K562 (cell line): ENCODE data around the gene ABCA1. TPM values are rescaled to one million over a fixed set of nuclear protein-coding genes. Genes with fewer than 3 reads are reported as not detected.

Experiments used
- ATAC-seq: fragments of 200-7000 bp; cut with Tn5 transposase; 3 replicates; pipeline ENCODE4 v1.9.1; 2020; ENCODE audit warnings: moderate library complexity
- BruUV-seq: library from RNA; stranded (reverse); fragments of 400-500 nt; replicated peaks from 2 replicates; lab custom pipeline; 2021; lab: Mats Ljungman, UMichigan
- CTCF ChIA-PET: fragments of 300-600 bp; formaldehyde crosslinking; extraction: SDS; loops from one replicate; lab custom pipeline; 2021; ENCODE audit warnings: low intra/inter-chr PET ratio; lab: Yijun Ruan, JAX
- POLR2A ChIA-PET: fragments of 300-600, 350-650 bp; sonication (Branson Sonifier 250); formaldehyde crosslinking; extraction: SDS; loops from one replicate; lab custom pipeline; 2021; ENCODE audit warnings: antibody characterized with exemption, inconsistent platforms; lab: Yijun Ruan, JAX
- DNase-seq, 4 experiments: peaks; one replicate each; pipeline versions ENCODE4 v3.0.0 to v3.0.0-alpha.2; 2011 to 2018; ENCODE audit warnings: low spot score in 3 of 4, mixed read lengths in 3 of 4; ENCODE audit errors: extremely low read depth in 1 of 4
- FAIRE-seq: peaks from 2 replicates; lab custom pipeline; 2011; peaks lifted over from hg19 to GRCh38; lab: Jason Lieb, UNC
- H2AFZ ChIP-seq: 2 replicates; pipeline ENCODE4 v1.6.0; 2011; ENCODE audit warnings: low read depth, low read length, control low read depth, inconsistent platforms
- H3K27ac ChIP-seq: fragments of 200-600 bp; 3 replicates; pipeline ENCODE4 v1.8.0; 2011; ENCODE audit warnings: low read depth, mild to moderate bottlenecking, control low read depth, inconsistent platforms, low read length, moderate library complexity, mixed read lengths; ENCODE audit errors: extremely low read depth
- H3K27me3 ChIP-seq, 2 experiments: fragments of 300-600 bp in 1 of 2; 2 replicates in 1 of 2; 3 replicates in 1 of 2; pipeline versions ENCODE4 v1.6.0 to v1.8.0; 2011; ENCODE audit warnings: inconsistent platforms in 2 of 2, low read length in 2 of 2, mild to moderate bottlenecking in 1 of 2, mixed read lengths in 1 of 2, moderate library complexity in 1 of 2; ENCODE audit not compliant: control insufficient read depth in 2 of 2, insufficient read depth in 2 of 2
- H3K36me3 ChIP-seq: fragments of 300-600 bp; 3 replicates; pipeline ENCODE4 v1.8.0; 2011; ENCODE audit warnings: mild to moderate bottlenecking, low read length, inconsistent platforms; ENCODE audit not compliant: control insufficient read depth, insufficient read depth
- H3K4me1 ChIP-seq, 2 experiments: fragments of 200-600 bp in 1 of 2; replicated peaks in 1 of 2; 2 replicates in 1 of 2; 3 replicates in 1 of 2; pipeline versions ENCODE4 v1.5.1 to v1.8.0; 2011; ENCODE audit warnings: inconsistent platforms in 2 of 2, low read length in 2 of 2, mild to moderate bottlenecking in 1 of 2, mixed read lengths in 1 of 2, moderate library complexity in 1 of 2; ENCODE audit not compliant: control insufficient read depth in 2 of 2, insufficient read depth in 2 of 2
- H3K4me2 ChIP-seq: 2 replicates; pipeline ENCODE4 v1.6.1; 2011; ENCODE audit warnings: low read length, control low read depth, inconsistent platforms, mixed read lengths; ENCODE audit not compliant: insufficient read depth
- H3K4me3 ChIP-seq: fragments of 200-600 bp; sonication (generic), shearing (Covaris generic); 2 replicates; pipeline ENCODE4 v1.5.1; 2016; ENCODE audit warnings: control low read depth, inconsistent platforms
- H3K79me2 ChIP-seq: fragments of 200-600 bp; 3 replicates; pipeline ENCODE4 v1.8.0; 2011; ENCODE audit warnings: low read length, inconsistent platforms; ENCODE audit not compliant: control insufficient read depth, insufficient read depth
- H3K9ac ChIP-seq, 2 experiments: 2 replicates each; pipeline versions ENCODE4 v1.6.0 to v1.6.1; 2011; ENCODE audit warnings: low read depth in 2 of 2, low read length in 2 of 2, control low read depth in 1 of 2, inconsistent platforms in 1 of 2, mild to moderate bottlenecking in 1 of 2, mixed read lengths in 1 of 2; ENCODE audit not compliant: insufficient read depth in 1 of 2
- H3K9me1 ChIP-seq: one replicate; pipeline ENCODE4 v1.6.0; 2011; ENCODE audit warnings: inconsistent platforms, mild to moderate bottlenecking, low read length, moderate library complexity; ENCODE audit not compliant: control insufficient read depth, insufficient read depth
- H3K9me3 ChIP-seq: replicated peaks from 2 replicates; pipeline ENCODE4 v1.5.1; 2011; ENCODE audit warnings: low read depth, low read length, inconsistent platforms; ENCODE audit not compliant: control insufficient read depth, insufficient read depth
- H4K20me1 ChIP-seq: replicated peaks from 2 replicates; pipeline ENCODE4 v1.6.1; 2011; ENCODE audit warnings: low read length, inconsistent platforms, mixed read lengths; ENCODE audit not compliant: control insufficient read depth, insufficient read depth
- CTBP1 ChIP-seq: fragments of 450-650 bp; IDR thresholded peaks from 2 replicates; pipeline ENCODE4 v1.6.1; 2016; ENCODE audit warnings: borderline replicate concordance
- MTA3 ChIP-seq: fragments of 450-650 bp; formaldehyde crosslinking; IDR thresholded peaks from 2 replicates; pipeline ENCODE4 v1.6.1; 2017; ENCODE audit warnings: mild to moderate bottlenecking, borderline replicate concordance
- NFE2L1 ChIP-seq: fragments of 450-650 bp; IDR thresholded peaks from 2 replicates; pipeline ENCODE4 v1.6.1; 2016; ENCODE audit warnings: missing genetic modification characterization, low read depth, mild to moderate bottlenecking, missing compliant biosample characterization, moderate library complexity, borderline replicate concordance
- NFYB ChIP-seq: IDR thresholded peaks from 2 replicates; pipeline ENCODE4 v1.6.1; 2011; ENCODE audit warnings: mild to moderate bottlenecking, moderate library complexity; ENCODE audit not compliant: insufficient read length; ENCODE audit errors: extremely low read depth
- in situ Hi-C: fragments of 300-500 bp; cut with MboI; formaldehyde crosslinking; loops from 4 replicates; pipeline ENCODE4 v1.15.0; 2018; ENCODE audit warnings: inconsistent platforms, mixed read lengths
- intact Hi-C: fragments of 100-400 bp; cut with micrococcal nuclease; formaldehyde crosslinking; loops from 2 replicates; pipeline ENCODE4 v1.14.2; 2022
- polyA plus RNA-seq, 8 experiments: library from polyadenylated mRNA; depleted of rRNA in 4 of 8; stranded (reverse) in 5 of 8; unstranded in 3 of 8; fragments of >200 nt; fragmentation: Nextera tagmentation in 2 of 8; fragmentation: Illumina TruSeq in 1 of 8; extraction: Ambion mirVana in 2 of 8; extraction: Trizol in 1 of 8; gene quantifications; 2 replicates each; pipeline versions ENCODE4 v1.2.1 to v1.2.3, GENCODE V29; 2011 to 2014; ENCODE audit warnings: inconsistent platforms in 1 of 8, missing spikeins in 1 of 8
- total RNA-seq, 7 experiments: library from RNA; depleted of rRNA in 6 of 7; stranded (reverse); fragments of >200 nt in 6 of 7; fragmentation: Illumina TruSeq in 2 of 7; extraction: Trizol in 2 of 7; gene quantifications; 2 replicates each; pipeline versions ENCODE4 v1.2.1 to v1.2.3, GENCODE V29; 2011 to 2021; ENCODE audit warnings: low replicate concordance in 1 of 7
- TF ChIP-seq, protein P1 (sequence below): sonication (generic); formaldehyde crosslinking; IDR thresholded peaks from 2 replicates; pipeline ENCODE4 v1.8.1; 2022; ENCODE audit warnings: missing genetic modification reagents

Gene ABCA1
- total and polyA plus RNA-seq, 9 of the 15 experiments (the other 6 are each of a cell fraction or from before 2014, with no cell fraction given): under 0.01 to 0.18 (median 0.02) TPM; not detected in 5

DNA sequence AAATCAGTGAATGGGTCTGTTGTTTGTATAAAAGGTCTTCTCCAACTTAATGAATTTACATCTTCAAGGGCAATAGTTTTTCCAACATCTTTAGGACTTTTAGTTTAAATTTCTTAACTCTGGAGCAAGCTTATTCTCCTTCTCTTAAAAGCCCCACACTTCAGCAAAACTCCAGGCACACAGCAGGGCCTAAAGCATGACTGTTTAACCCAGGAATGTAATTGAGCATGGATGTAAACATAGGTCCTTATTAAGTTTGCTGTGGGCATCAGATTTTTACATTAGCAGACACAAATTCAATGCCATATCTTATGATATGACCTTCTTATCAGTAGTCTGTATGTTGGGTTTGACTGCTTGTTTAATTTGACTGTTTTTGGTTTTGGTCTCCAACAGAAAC lies 78.9 kb downstream of the ABCA1 start:
- BruUV-seq: no TSS peak
- in situ Hi-C loops (no loop called here), intact Hi-C loops (no loop called here)
- no peak overlapping the region for H3K27ac ChIP-seq
- no peak overlapping the region for H3K9ac ChIP-seq
- no peaks in the 10 kb centered on the region for H4K20me1 ChIP-seq
- TF ChIP-seq CTBP1 (no peak), NFE2L1 (tag) (no peak), NFYB (no peak), MTA3 (no peak)
- TF ChIP-seq, protein P1, sequence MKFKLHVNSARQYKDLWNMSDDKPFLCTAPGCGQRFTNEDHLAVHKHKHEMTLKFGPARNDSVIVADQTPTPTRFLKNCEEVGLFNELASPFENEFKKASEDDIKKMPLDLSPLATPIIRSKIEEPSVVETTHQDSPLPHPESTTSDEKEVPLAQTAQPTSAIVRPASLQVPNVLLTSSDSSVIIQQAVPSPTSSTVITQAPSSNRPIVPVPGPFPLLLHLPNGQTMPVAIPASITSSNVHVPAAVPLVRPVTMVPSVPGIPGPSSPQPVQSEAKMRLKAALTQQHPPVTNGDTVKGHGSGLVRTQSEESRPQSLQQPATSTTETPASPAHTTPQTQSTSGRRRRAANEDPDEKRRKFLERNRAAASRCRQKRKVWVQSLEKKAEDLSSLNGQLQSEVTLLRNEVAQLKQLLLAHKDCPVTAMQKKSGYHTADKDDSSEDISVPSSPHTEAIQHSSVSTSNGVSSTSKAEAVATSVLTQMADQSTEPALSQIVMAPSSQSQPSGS: no peak
- FAIRE-seq (no peak), DNase-seq (no peak), ATAC-seq (no peak)
- no peak overlapping the region for H2AFZ ChIP-seq
- H3K36me3 ChIP-seq: no peaks in the 10 kb centered on the region
- no peaks in the 10 kb centered on the region for H3K4me1 ChIP-seq
- H3K79me2 ChIP-seq: no peaks in the 10 kb centered on the region
- no peaks in the 10 kb centered on the region for H3K9me3 ChIP-seq
- peaks cover 0 to 10% of the 10 kb centered on the region in 2 experiments; a peak in 3 of 5 replicates for H3K27me3 ChIP-seq
- H3K4me2 ChIP-seq: no peak overlapping the region
- no peak overlapping the region for H3K4me3 ChIP-seq
- POLR2A ChIA-PET: no interaction called here
- no peaks in the 10 kb centered on the region for H3K9me1 ChIP-seq
- CTCF ChIA-PET: no interaction called here
